ENCODE results near the gene VPS54.

VPS54 gene

GRCh38 chr2:64054161-64054915 lies 35.1 kb upstream of the VPS54 start:
- Histone ChIP-seq H3K9me3 (ENCODE audit: insufficient read depth, low read depth, low read length) (no peaks in the 10 kb centered on the region), H4K91ac (ENCODE audit: low read depth, low read length) (no peak overlapping the region), H3K27ac (ENCODE audit: low read depth, low read length) (no peak overlapping the region), H3K27me3 (ENCODE audit: insufficient read depth, low read length) (no peaks in the 10 kb centered on the region), H3K79me2 (ENCODE audit: control insufficient read depth, insufficient read depth, low read length, poor library complexity) (no peaks in the 10 kb centered on the region), H3K4ac (ENCODE audit: low read depth, low read length) (no peak overlapping the region), H2AK5ac (ENCODE audit: low read length) (no peak overlapping the region), H3K14ac (ENCODE audit: low read length) (no peak overlapping the region), H3K18ac (ENCODE audit: low read length) (no peak overlapping the region), H2AFZ (ENCODE audit: insufficient read depth, low read length, poor library complexity) (no peak overlapping the region), H4K12ac (ENCODE audit: low read depth, low read length) (no peak overlapping the region), H3K79me1 (ENCODE audit: low read length) (peaks cover 6% of the 10 kb centered on the region), H2BK120ac (ENCODE audit: insufficient read depth, low read length, poor library complexity) (no peak overlapping the region), H2BK5ac (ENCODE audit: low read depth, low read length, poor library complexity) (no peak overlapping the region), H3K9ac (ENCODE audit: low read length) (no peak overlapping the region), H3K36me3 (ENCODE audit: control insufficient read depth in 1 of 2, insufficient read depth in 2 of 2, low read length in 2 of 2) (no peaks in the 10 kb centered on the region), H2BK12ac (ENCODE audit: low read length) (no peak overlapping the region), H3K4me1 (ENCODE audit: control insufficient read depth in 1 of 2, insufficient read depth in 2 of 2, low read length in 2 of 2) (peaks cover 5 to 10% of the 10 kb centered on the region in 2 experiments), H3K4me3 (ENCODE audit: low read depth, low read length) (no peak overlapping the region), H4K8ac (ENCODE audit: low read depth, low read length) (no peak overlapping the region), H3K4me2 (ENCODE audit: low read length) (no peak overlapping the region), H3K23ac (ENCODE audit: low read length) (no peak overlapping the region)
- no CpG with 5 or more reads among the region's 4 CpGs for WGBS (ENCODE audit: extremely low coverage, insufficient coverage, insufficient read length)
- no peak for DNase-seq

- H2BK5ac ChIP-seq (ENCODE audit: low read depth, low read length, poor library complexity) = no peak overlapping the region
- WGBS (ENCODE audit: extremely low coverage, insufficient coverage, insufficient read length) = no CpG with 5 or more reads among the region's 3 CpGs
These were observed 33.4 kb upstream of the VPS54 start for GRCh38 chr2:64052463-64053241.

GRCh38 chr2:64049633-64050220 lies 30.5 kb upstream of the VPS54 start:
- Histone ChIP-seq H3K4me3 (ENCODE audit: low read depth, low read length) (no peak overlapping the region), H4K8ac (ENCODE audit: low read depth, low read length) (no peak overlapping the region), H3K9me3 (ENCODE audit: insufficient read depth, low read depth, low read length) (no peaks in the 10 kb centered on the region), H2BK5ac (ENCODE audit: low read depth, low read length, poor library complexity) (no peak overlapping the region), H2BK120ac (ENCODE audit: insufficient read depth, low read length, poor library complexity) (no peak overlapping the region), H3K23ac (ENCODE audit: low read length) (no peak overlapping the region), H4K91ac (ENCODE audit: low read depth, low read length) (no peak overlapping the region), H3K79me1 (ENCODE audit: low read length) (peaks cover 6% of the 10 kb centered on the region), H2AK5ac (ENCODE audit: low read length) (no peak overlapping the region), H2AFZ (ENCODE audit: insufficient read depth, low read length, poor library complexity) (no peak overlapping the region), H3K18ac (ENCODE audit: low read length) (no peak overlapping the region), H3K4ac (ENCODE audit: low read depth, low read length) (no peak overlapping the region), H3K27ac (ENCODE audit: low read depth, low read length) (no peak overlapping the region), H2BK12ac (ENCODE audit: low read length) (no peak overlapping the region), H3K79me2 (ENCODE audit: control insufficient read depth, insufficient read depth, low read length, poor library complexity) (no peaks in the 10 kb centered on the region), H3K36me3 (ENCODE audit: control insufficient read depth in 1 of 2, insufficient read depth in 2 of 2, low read length in 2 of 2) (no peaks in the 10 kb centered on the region), H3K27me3 (ENCODE audit: insufficient read depth, low read length) (no peaks in the 10 kb centered on the region), H3K4me2 (ENCODE audit: low read length) (no peak overlapping the region), H3K9ac (ENCODE audit: low read length) (no peak overlapping the region), H3K4me1 (ENCODE audit: control insufficient read depth in 1 of 2, insufficient read depth in 2 of 2, low read length in 2 of 2) (peaks cover 5 to 10% of the 10 kb centered on the region in 2 experiments), H3K14ac (ENCODE audit: low read length) (no peak overlapping the region), H4K12ac (ENCODE audit: low read depth, low read length) (no peak overlapping the region)
- WGBS (ENCODE audit: extremely low coverage, insufficient coverage, insufficient read length) = no CpG with 5 or more reads among the region's 3 CpGs
- peak; percentile 54 to 75 for DNase-seq

More at GRCh38 chr2:64052463-64053241, 33.4 kb upstream of the VPS54 start:
- H4K91ac ChIP-seq (ENCODE audit: low read depth, low read length) = no peak overlapping the region
- no peaks in the 10 kb centered on the region for H3K36me3 ChIP-seq (ENCODE audit: control insufficient read depth in 1 of 2, insufficient read depth in 2 of 2, low read length in 2 of 2)
- no peak overlapping the region for H3K18ac ChIP-seq (ENCODE audit: low read length)
- H3K4ac ChIP-seq (ENCODE audit: low read depth, low read length) = no peak overlapping the region
- peaks cover 5 to 10% of the 10 kb centered on the region in 2 experiments for H3K4me1 ChIP-seq (ENCODE audit: control insufficient read depth in 1 of 2, insufficient read depth in 2 of 2, low read length in 2 of 2)
- no peak overlapping the region for H2BK12ac ChIP-seq (ENCODE audit: low read length)
- no peak overlapping the region for H3K9ac ChIP-seq (ENCODE audit: low read length)
- H3K79me2 ChIP-seq (ENCODE audit: control insufficient read depth, insufficient read depth, low read length, poor library complexity) = no peaks in the 10 kb centered on the region
- no peak overlapping the region for H2AK5ac ChIP-seq (ENCODE audit: low read length)
- H4K8ac ChIP-seq (ENCODE audit: low read depth, low read length) = no peak overlapping the region
- no peak overlapping the region for H3K4me3 ChIP-seq (ENCODE audit: low read depth, low read length)
- H3K27ac ChIP-seq (ENCODE audit: low read depth, low read length) = no peak overlapping the region
- no peak overlapping the region for H3K14ac ChIP-seq (ENCODE audit: low read length)
- no peak overlapping the region for H2AFZ ChIP-seq (ENCODE audit: insufficient read depth, low read length, poor library complexity)
- H3K23ac ChIP-seq (ENCODE audit: low read length) = no peak overlapping the region
- H4K12ac ChIP-seq (ENCODE audit: low read depth, low read length) = no peak overlapping the region
- H3K4me2 ChIP-seq (ENCODE audit: low read length) = no peak overlapping the region
- DNase-seq = no peak
- no peak overlapping the region for H2BK120ac ChIP-seq (ENCODE audit: insufficient read depth, low read length, poor library complexity)
- H3K79me1 ChIP-seq (ENCODE audit: low read length) = peaks cover 6% of the 10 kb centered on the region
- no peaks in the 10 kb centered on the region for H3K9me3 ChIP-seq (ENCODE audit: insufficient read depth, low read depth, low read length)
- no peaks in the 10 kb centered on the region for H3K27me3 ChIP-seq (ENCODE audit: insufficient read depth, low read length)

GRCh38 chr2:64045938-64046337 lies 26.7 kb upstream of the VPS54 start:
- Histone ChIP-seq H3K79me1 (ENCODE audit: low read length) (no peaks in the 10 kb centered on the region), H2BK12ac (ENCODE audit: low read length) (no peak overlapping the region)
- no CpG with 5 or more reads among the region's 2 CpGs for WGBS (ENCODE audit: extremely low coverage, insufficient coverage, insufficient read length)

More at GRCh38 chr2:64045938-64046337, 26.7 kb upstream of the VPS54 start:
- Histone ChIP-seq H4K8ac (ENCODE audit: low read depth, low read length) (no peak overlapping the region), H2AFZ (ENCODE audit: insufficient read depth, low read length, poor library complexity) (no peak overlapping the region), H3K79me2 (ENCODE audit: control insufficient read depth, insufficient read depth, low read length, poor library complexity) (no peaks in the 10 kb centered on the region), H3K27me3 (ENCODE audit: insufficient read depth, low read length) (no peaks in the 10 kb centered on the region), H3K18ac (ENCODE audit: low read length) (no peak overlapping the region), H3K14ac (ENCODE audit: low read length) (no peak overlapping the region), H3K4me1 (ENCODE audit: control insufficient read depth in 1 of 2, insufficient read depth in 2 of 2, low read length in 2 of 2) (no peaks in the 10 kb centered on the region), H4K12ac (ENCODE audit: low read depth, low read length) (no peak overlapping the region), H3K23ac (ENCODE audit: low read length) (no peak overlapping the region), H3K36me3 (ENCODE audit: control insufficient read depth in 1 of 2, insufficient read depth in 2 of 2, low read length in 2 of 2) (no peaks in the 10 kb centered on the region), H3K4ac (ENCODE audit: low read depth, low read length) (no peak overlapping the region), H4K91ac (ENCODE audit: low read depth, low read length) (no peak overlapping the region), H2BK120ac (ENCODE audit: insufficient read depth, low read length, poor library complexity) (no peak overlapping the region), H3K4me2 (ENCODE audit: low read length) (no peak overlapping the region), H3K27ac (ENCODE audit: low read depth, low read length) (no peak overlapping the region), H2BK5ac (ENCODE audit: low read depth, low read length, poor library complexity) (no peak overlapping the region), H2AK5ac (ENCODE audit: low read length) (no peak overlapping the region), H3K9ac (ENCODE audit: low read length) (no peak overlapping the region), H3K9me3 (ENCODE audit: insufficient read depth, low read depth, low read length) (no peaks in the 10 kb centered on the region), H3K4me3 (ENCODE audit: low read depth, low read length) (no peak overlapping the region)
- DNase-seq = no peak
